Immature natural killer cell (primary cell): ENCODE measurements around the gene ADCY2. TPM values are rescaled to one million over a fixed set of nuclear protein-coding genes. Genes with fewer than 3 reads are reported as not detected.

Source experiments
- DNase-seq, 3 donors: peaks; one replicate each; pipeline ENCODE4 v3.0.0; 2022; ENCODE audit warnings: mixed read lengths in 1 of 3
- H3K27ac Mint-ChIP-seq, 6 donors: one replicate each; pipeline ENCODE4 v1.8.0; 2020; ENCODE audit warnings: mixed read lengths in 6 of 6, mild to moderate bottlenecking in 5 of 6, inconsistent platforms in 4 of 6, moderate library complexity in 3 of 6
- H3K27me3 Mint-ChIP-seq, 3 donors: one replicate each; pipeline ENCODE4 v1.8.0; 2020 to 2021; ENCODE audit warnings: low read depth in 3 of 3, mild to moderate bottlenecking in 3 of 3, mixed read lengths in 3 of 3, moderate library complexity in 3 of 3, inconsistent platforms in 1 of 3
- H3K36me3 Mint-ChIP-seq, 3 donors: one replicate each; pipeline ENCODE4 v1.8.0; 2020; ENCODE audit warnings: mixed read lengths in 3 of 3, inconsistent platforms in 2 of 3, mild to moderate bottlenecking in 2 of 3
- H3K4me1 Mint-ChIP-seq, 2 donors: one replicate each; pipeline ENCODE4 v1.8.0; 2020; ENCODE audit warnings: inconsistent platforms in 2 of 2, mild to moderate bottlenecking in 2 of 2, mixed read lengths in 2 of 2, moderate library complexity in 1 of 2
- H3K4me3 Mint-ChIP-seq, 5 donors: one replicate each; pipeline ENCODE4 v1.8.0; 2020; ENCODE audit warnings: mild to moderate bottlenecking in 5 of 5, mixed read lengths in 5 of 5, inconsistent platforms in 3 of 5, moderate library complexity in 3 of 5
- H3K9me3 Mint-ChIP-seq, 6 donors: one replicate each; pipeline ENCODE4 v1.8.0; 2020; ENCODE audit warnings: mild to moderate bottlenecking in 6 of 6, mixed read lengths in 6 of 6, inconsistent platforms in 4 of 6, moderate library complexity in 3 of 6
- polyA plus RNA-seq, 3 donors: library from polyadenylated mRNA; unstranded; fragments of 300-500 nt; fragmentation: Illumina TruSeq; gene quantifications; one replicate each; pipeline ENCODE4 v1.2.3, GENCODE V29; 2021

The ADCY2 gene
- polyA plus RNA-seq, 3 donors from 2014 or later = not detected

DNA sequence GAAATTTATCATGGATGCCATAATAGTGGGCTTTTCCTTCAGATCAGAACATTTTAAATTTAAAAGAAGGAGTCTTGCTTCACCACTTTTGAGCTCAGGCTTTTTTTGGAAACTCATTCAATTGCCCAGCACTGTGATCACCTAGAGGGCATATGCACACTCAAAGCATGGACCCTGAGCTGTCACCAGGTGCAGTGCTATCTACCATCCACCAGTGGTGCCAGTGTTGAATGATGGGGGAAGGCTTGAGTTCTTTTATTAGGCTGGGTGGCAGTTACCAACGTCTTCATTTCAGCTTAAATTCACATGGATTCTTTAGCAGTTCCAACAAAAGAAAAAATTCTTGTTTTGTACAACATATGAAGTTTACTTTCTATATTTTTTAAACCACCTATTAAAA lies 290.9 kb downstream of the ADCY2 start:
- Mint-ChIP-seq H3K27me3 (peaks cover 0 to 5% (median 3%) of the 10 kb centered on the region in 3 donors), H3K4me1 (no peaks in the 10 kb centered on the region), H3K4me3 (no peak overlapping the region), H3K9me3 (peaks cover 0 to 4% (median under 1%) of the 10 kb centered on the region in 6 donors), H3K36me3 (no peaks in the 10 kb centered on the region), H3K27ac (no peak overlapping the region)
- DNase-seq = no peak

GRCh38 chr5:7690557-7690956 lies 294.6 kb downstream of the ADCY2 start:
- DNase-seq = no peak
- no peaks in the 10 kb centered on the region for H3K36me3 Mint-ChIP-seq
- H3K4me1 Mint-ChIP-seq = no peaks in the 10 kb centered on the region
- peaks cover 0 to 7% (median under 1%) of the 10 kb centered on the region in 6 donors for H3K9me3 Mint-ChIP-seq
- H3K27ac Mint-ChIP-seq = no peak overlapping the region
- no peak overlapping the region for H3K4me3 Mint-ChIP-seq
- H3K27me3 Mint-ChIP-seq = peaks cover 0 to 9% (median 1%) of the 10 kb centered on the region in 3 donors

GRCh38 chr5:7705261-7705660 lies 309.3 kb downstream of the ADCY2 start:
- Mint-ChIP-seq H3K4me3 (no peak overlapping the region), H3K9me3 (peaks cover 0 to 8% (median 6%) of the 10 kb centered on the region in 6 donors), H3K36me3 (no peaks in the 10 kb centered on the region), H3K27me3 (peaks cover 0 to 2% (median 0%) of the 10 kb centered on the region in 3 donors), H3K27ac (no peak overlapping the region), H3K4me1 (no peaks in the 10 kb centered on the region)
- DNase-seq = no peak

DNA sequence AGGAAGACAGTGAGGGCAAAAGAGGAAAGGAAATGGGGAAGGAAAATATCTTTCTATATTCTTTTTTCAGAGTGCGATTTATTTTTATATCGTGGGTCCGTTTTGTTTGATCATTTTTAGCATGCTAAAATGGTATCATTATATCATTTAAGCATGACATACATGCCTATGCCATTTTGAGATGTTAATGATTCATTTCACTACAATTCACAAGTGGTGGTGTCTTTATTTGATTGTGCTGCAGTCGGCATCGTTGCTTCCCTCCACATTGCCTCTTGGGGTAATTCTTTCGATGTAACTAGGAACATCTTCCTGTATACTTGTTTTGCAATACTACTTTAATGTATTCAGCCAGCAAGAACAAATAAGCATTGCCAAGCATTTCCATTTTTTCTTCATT lies 309.8 kb downstream of the ADCY2 start:
- Mint-ChIP-seq H3K27ac (no peak overlapping the region), H3K4me3 (no peak overlapping the region), H3K9me3 (peaks cover 0 to 8% (median 5%) of the 10 kb centered on the region in 6 donors), H3K4me1 (no peaks in the 10 kb centered on the region), H3K36me3 (no peaks in the 10 kb centered on the region), H3K27me3 (peaks cover 0 to 2% (median 0%) of the 10 kb centered on the region in 3 donors)
- DNase-seq = no peak

GRCh38 chr5:7706256-7706655 lies 310.3 kb downstream of the ADCY2 start:
- Mint-ChIP-seq H3K36me3 (no peaks in the 10 kb centered on the region), H3K27ac (no peak overlapping the region), H3K4me3 (no peak overlapping the region), H3K9me3 (peaks cover 0 to 8% (median 5%) of the 10 kb centered on the region in 6 donors), H3K4me1 (no peaks in the 10 kb centered on the region), H3K27me3 (peaks cover 0 to 2% (median 0%) of the 10 kb centered on the region in 3 donors)
- DNase-seq = no peak

DNA sequence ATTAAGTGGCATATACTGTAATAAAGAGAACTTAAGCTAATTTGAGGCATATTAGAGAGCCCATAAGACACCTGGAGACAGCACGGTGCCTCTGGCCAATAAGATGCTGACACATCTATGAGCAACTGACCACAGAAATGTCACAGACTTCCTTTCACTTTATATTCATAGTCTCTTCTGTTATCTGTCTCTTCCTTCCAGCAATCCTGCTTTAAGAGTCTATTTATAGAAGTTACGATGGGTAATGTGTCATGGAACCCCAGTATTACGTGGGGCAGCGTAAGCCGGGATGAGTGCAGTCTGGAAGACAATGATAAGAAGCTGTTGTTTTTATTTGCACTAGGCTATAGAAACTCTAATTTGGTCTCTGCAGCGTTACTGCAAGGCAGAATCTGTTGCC lies 318.2 kb downstream of the ADCY2 start:
- H3K27ac Mint-ChIP-seq = no peak overlapping the region
- H3K4me3 Mint-ChIP-seq = no peak overlapping the region
- peaks cover 0 to 7% (median 3%) of the 10 kb centered on the region in 3 donors for H3K27me3 Mint-ChIP-seq
- DNase-seq = no peak
- H3K9me3 Mint-ChIP-seq = peaks cover 0 to 11% (median 0%) of the 10 kb centered on the region in 6 donors
- H3K36me3 Mint-ChIP-seq = no peaks in the 10 kb centered on the region
- H3K4me1 Mint-ChIP-seq = no peaks in the 10 kb centered on the region

GRCh38 chr5:7714697-7715096 lies 318.8 kb downstream of the ADCY2 start:
- Mint-ChIP-seq H3K9me3 (peaks cover 0 to 11% (median 0%) of the 10 kb centered on the region in 6 donors), H3K27me3 (peaks cover 0 to 7% (median 3%) of the 10 kb centered on the region in 3 donors), H3K4me3 (no peak overlapping the region), H3K27ac (no peak overlapping the region), H3K36me3 (no peaks in the 10 kb centered on the region), H3K4me1 (no peaks in the 10 kb centered on the region)
- DNase-seq = no peak

DNA sequence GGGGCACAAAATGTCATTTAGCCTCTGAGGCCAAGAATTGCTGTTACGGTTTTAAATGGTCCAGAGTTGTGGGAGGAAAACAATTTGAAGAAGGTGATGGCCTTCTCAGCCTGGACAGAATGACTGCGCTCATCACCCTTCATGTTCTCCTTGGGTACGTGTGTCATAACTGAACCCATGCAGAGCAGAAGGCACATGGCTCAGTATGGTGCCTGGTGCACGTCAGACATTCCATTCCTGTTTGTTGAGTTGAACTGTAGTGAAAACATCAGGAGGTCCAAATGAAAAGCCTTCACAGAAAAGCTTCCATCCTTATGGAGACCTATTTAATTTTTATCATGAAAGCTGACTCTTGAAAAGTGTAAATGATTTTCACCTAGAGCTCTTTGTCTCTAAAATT lies 321.8 kb downstream of the ADCY2 start:
- Mint-ChIP-seq H3K4me3 (no peak overlapping the region), H3K27me3 (peaks cover 0 to 7% (median 3%) of the 10 kb centered on the region in 3 donors), H3K27ac (no peak overlapping the region), H3K36me3 (no peaks in the 10 kb centered on the region), H3K9me3 (peaks cover 0 to 11% (median 0%) of the 10 kb centered on the region in 6 donors), H3K4me1 (no peaks in the 10 kb centered on the region)
- DNase-seq = no peak

DNA sequence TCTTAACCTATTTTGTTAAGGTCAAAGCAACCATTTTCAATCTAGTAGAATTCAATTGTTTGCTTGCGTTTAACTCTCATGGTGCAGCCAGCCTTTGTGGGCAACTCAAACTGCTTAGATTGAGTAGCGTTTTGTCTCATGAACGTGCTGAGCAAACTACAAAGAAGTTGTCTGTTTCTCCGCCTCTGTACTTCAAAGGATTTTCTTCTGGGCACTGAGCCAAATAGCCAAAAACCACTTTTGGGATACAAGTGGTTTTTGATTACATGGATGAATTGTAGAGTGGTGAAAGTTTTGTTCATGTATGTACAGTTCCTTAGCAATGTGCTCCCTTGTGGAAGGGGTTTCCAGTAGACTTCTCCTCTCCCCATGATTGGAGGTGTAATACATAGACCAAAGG lies 332.1 kb downstream of the ADCY2 start:
- no peak overlapping the region for H3K4me3 Mint-ChIP-seq
- no peaks in the 10 kb centered on the region for H3K36me3 Mint-ChIP-seq
- peaks cover 0 to 3% (median 0%) of the 10 kb centered on the region in 3 donors for H3K27me3 Mint-ChIP-seq
- H3K4me1 Mint-ChIP-seq = no peaks in the 10 kb centered on the region
- no peak overlapping the region for H3K27ac Mint-ChIP-seq
- peaks cover 0 to 13% (median under 1%) of the 10 kb centered on the region in 6 donors for H3K9me3 Mint-ChIP-seq
- DNase-seq = no peak

DNA sequence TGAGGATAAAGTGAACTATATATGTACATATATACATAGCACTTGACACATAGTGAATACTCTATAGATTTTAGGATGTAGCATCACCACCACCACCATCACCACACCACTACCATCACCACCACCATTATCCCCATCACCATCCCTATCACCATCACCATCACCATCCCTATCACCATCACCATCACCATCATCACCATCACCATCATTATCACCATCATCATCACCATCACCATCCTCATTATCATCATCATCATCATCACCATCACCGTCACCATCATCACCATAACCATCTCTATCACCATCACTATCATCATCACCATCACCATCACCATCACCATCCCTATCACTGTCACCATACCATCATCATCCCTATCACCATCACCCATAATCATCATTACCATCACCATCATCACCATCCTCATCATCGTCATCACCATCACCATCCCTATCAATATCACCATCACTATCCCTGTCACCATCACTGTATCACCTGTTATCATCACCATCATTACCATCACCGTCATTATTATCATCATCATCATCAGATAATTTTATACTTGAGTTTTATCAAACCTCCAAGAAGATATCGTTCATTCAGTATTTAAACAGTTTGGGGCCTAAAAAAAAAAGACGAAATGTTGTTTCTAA lies 345.6 kb downstream of the ADCY2 start:
- Mint-ChIP-seq H3K4me3 (no peak overlapping the region), H3K27ac (no peak overlapping the region), H3K4me1 (no peaks in the 10 kb centered on the region), H3K9me3 (no peaks in the 10 kb centered on the region), H3K36me3 (no peaks in the 10 kb centered on the region), H3K27me3 (peaks cover 0 to 1% (median 0%) of the 10 kb centered on the region in 3 donors)
- DNase-seq = no peak

DNA sequence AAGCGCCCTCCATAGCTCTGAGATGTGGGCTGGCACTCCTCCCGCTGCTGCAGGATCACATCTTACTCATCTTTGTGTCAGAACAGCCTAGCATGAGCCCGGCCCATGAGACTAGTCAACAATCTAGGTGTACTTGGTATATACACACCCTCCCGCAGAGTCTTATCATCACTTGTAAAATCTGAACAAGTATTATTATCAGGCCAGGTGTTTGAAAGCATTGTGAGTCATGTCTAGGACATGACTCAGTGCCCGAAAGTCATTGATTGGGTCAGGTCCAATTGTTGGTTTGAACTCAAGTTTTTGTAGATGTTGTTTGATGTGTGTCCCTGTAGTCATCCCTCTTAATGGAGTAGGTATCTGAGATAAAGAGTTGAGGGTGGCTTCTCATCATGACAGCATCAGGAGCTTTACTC lies 346.3 kb downstream of the ADCY2 start:
- Mint-ChIP-seq H3K27ac (no peak overlapping the region), H3K27me3 (peaks cover 0 to 3% (median 1%) of the 10 kb centered on the region in 3 donors), H3K4me1 (no peaks in the 10 kb centered on the region), H3K9me3 (no peaks in the 10 kb centered on the region), H3K36me3 (no peaks in the 10 kb centered on the region), H3K4me3 (no peak overlapping the region)
- DNase-seq = no peak

- Mint-ChIP-seq H3K4me1 (no peaks in the 10 kb centered on the region), H3K4me3 (no peak overlapping the region), H3K27me3 (peaks cover 0 to 3% (median 3%) of the 10 kb centered on the region in 3 donors), H3K36me3 (no peaks in the 10 kb centered on the region), H3K27ac (no peak overlapping the region), H3K9me3 (no peaks in the 10 kb centered on the region)
- peak in 2 of 3 donors; percentile 4 to 7 for DNase-seq
Measured at GRCh38 chr5:7745882-7746610, 350.1 kb downstream of the ADCY2 start.

DNA sequence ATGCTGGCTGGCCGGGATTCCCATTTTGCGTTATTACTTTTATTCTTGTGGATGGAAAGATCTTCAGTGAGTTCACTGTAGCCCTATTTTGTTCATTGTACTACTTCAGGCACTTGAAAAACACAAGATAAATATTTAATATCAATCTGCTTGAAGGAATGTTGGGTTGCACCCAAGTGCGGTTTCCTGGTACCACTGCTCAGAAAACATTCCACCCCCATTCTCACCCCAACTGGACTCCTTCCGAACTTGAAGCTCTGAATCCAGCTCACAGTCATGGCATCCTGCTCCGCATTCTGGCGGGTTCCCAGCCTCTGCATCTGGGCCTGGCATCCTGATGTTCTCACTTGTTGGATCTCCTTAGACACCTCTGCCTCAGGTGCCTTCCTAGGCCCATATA lies 351.8 kb downstream of the ADCY2 start:
- peaks cover 0 to 3% (median 3%) of the 10 kb centered on the region in 3 donors for H3K27me3 Mint-ChIP-seq
- no peak for DNase-seq
- no peak overlapping the region for H3K27ac Mint-ChIP-seq
- no peaks in the 10 kb centered on the region for H3K9me3 Mint-ChIP-seq
- no peaks in the 10 kb centered on the region for H3K36me3 Mint-ChIP-seq
- H3K4me3 Mint-ChIP-seq = no peak overlapping the region
- no peaks in the 10 kb centered on the region for H3K4me1 Mint-ChIP-seq

- Mint-ChIP-seq H3K27ac (no peak overlapping the region), H3K9me3 (no peaks in the 10 kb centered on the region), H3K4me3 (no peak overlapping the region), H3K27me3 (peaks cover 0 to 6% (median 3%) of the 10 kb centered on the region in 3 donors), H3K4me1 (no peaks in the 10 kb centered on the region), H3K36me3 (no peaks in the 10 kb centered on the region)
- no peak for DNase-seq
Measured at GRCh38 chr5:7749626-7750025, 353.7 kb downstream of the ADCY2 start.
